Gastrocnemius medialis (tissue), 4 donors: ENCODE data around the gene ZNF653. TPM values are rescaled to one million over a fixed set of nuclear protein-coding genes. Genes with fewer than 3 reads are reported as not detected.

Source experiments
- ATAC-seq, 2 donors: fragments of 150-250 bp; one replicate each; pipeline ENCODE4 v1.9.1; 2016
- DNase-seq, 2 donors: peaks; one replicate each; pipeline ENCODE4 v3.0.0-alpha.2; 2019
- H3K27ac ChIP-seq, 4 donors: fragments of 200-600 bp; sonication (generic); 1 replicate in 1 of 4; 2 replicates in 3 of 4; pipeline ENCODE4 v1.5.1; 2016 to 2018; ENCODE audit warnings: mild to moderate bottlenecking in 2 of 4, moderate library complexity in 1 of 4
- H3K27me3 ChIP-seq, 3 donors: fragments of 200-600 bp; sonication (generic) in 2 of 3; 1 replicate in 1 of 3; 2 replicates in 2 of 3; pipeline versions ENCODE4 v1.5.1 to v1.6.0; 2016 to 2019; ENCODE audit warnings: mild to moderate bottlenecking in 1 of 3, moderate library complexity in 1 of 3
- H3K36me3 ChIP-seq, 2 donors: fragments of 200-600 bp; sonication (generic) in 1 of 2; one replicate each; pipeline ENCODE4 v1.5.1; 2017 to 2018
- H3K4me1 ChIP-seq, 2 donors: fragments of 200-600 bp; sonication (generic) in 1 of 2; one replicate each; pipeline ENCODE4 v1.5.1; 2016 to 2017; ENCODE audit warnings: mild to moderate bottlenecking in 2 of 2
- H3K4me3 ChIP-seq, 4 donors: fragments of 200-600 bp; sonication (generic) in 3 of 4; 1 replicate in 1 of 4; 2 replicates in 3 of 4; pipeline ENCODE4 v1.5.1; 2016 to 2019; ENCODE audit warnings: mild to moderate bottlenecking in 2 of 4
- H3K9me3 ChIP-seq, 3 donors: fragments of 200-600 bp; sonication (generic) in 2 of 3; 1 replicate in 1 of 3; 2 replicates in 2 of 3; pipeline ENCODE4 v1.5.1; 2016 to 2019
- POLR2A ChIP-seq, 2 donors: fragments of 450-650 bp; IDR thresholded peaks; one replicate each; pipeline ENCODE4 v1.6.1; 2017; ENCODE audit warnings: antibody characterized with exemption in 2 of 2, mild to moderate bottlenecking in 2 of 2, moderate library complexity in 2 of 2
- in situ Hi-C, 4 donors: fragments of 200-750 bp; cut with MboI; loops; one replicate each; pipeline versions ENCODE4 v1.15.0 to v1.8.0; 2017; ENCODE audit warnings: low sequenced_read_pairs in 4 of 4
- intact Hi-C: fragments of 100-400 bp; cut with DNase I; formaldehyde crosslinking; loops from one replicate; pipeline ENCODE4 v1.15.1; 2023; ENCODE audit warnings: low total_unique reads
- total RNA-seq, 4 donors: library from RNA; depleted of rRNA; stranded (reverse); fragments of >200 nt; gene quantifications; one replicate each; pipeline versions ENCODE4 v1.1.0 to v1.2.3, GENCODE V29; 2016
- TF ChIP-seq, protein P1 (sequence below), 5 experiments: fragments of 450-650 bp in 3 of 5; fragments of 200-600 bp in 2 of 5; sonication (generic) in 2 of 5; IDR thresholded peaks in 4 of 5; conservative IDR thresholded peaks in 1 of 5; 1 replicate in 4 of 5; 2 replicates in 1 of 5; pipeline ENCODE4 v1.5.1; 2016 to 2019; ENCODE audit warnings: antibody characterized with exemption in 5 of 5, mild to moderate bottlenecking in 3 of 5, moderate library complexity in 3 of 5

ZNF653 gene
- total RNA-seq, 4 donors from 2014 or later = 5.6 to 25.8 (median 10.1) TPM

DNA sequence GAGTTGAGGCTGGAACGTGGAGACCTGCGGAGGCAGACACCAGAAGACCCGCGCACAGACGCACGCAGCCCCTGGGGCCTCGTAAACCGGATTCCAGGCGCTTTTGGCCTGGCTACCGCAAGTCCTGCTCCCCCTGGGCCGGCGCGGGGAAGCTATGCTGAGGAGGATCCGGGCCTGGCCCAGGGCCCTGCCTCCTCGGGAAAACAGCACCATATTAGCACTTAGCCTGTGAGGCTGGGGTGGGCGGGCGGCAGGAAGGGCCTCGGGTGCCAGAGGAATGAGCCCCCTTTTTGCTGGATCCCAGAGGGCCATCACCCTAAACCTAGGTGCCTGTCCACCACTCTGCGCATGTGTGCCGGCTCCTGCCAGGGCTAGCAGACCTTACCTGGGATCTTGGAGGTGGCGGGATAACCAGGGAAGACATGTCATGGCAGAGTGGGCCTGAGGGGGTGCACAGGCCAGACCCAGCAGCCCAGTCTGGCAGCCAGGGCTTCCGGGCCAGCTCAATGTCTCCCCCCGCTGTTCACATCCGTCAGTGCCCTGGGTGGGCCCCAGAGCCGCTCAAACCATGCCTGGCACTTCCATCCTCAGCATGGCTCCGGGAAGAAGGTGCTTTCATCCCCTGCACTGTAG is 46.1 kb upstream of the ZNF653 start:
- H3K4me3 ChIP-seq = no peak overlapping the region
- H3K36me3 ChIP-seq = peaks cover 0 to 28% of the 10 kb centered on the region in 2 donors
- H3K9me3 ChIP-seq = no peaks in the 10 kb centered on the region
- peak overlapping the region; percentile 30 to 73 (median 52) for H3K27ac ChIP-seq
- intact Hi-C loops = no loop called here
- peak in 1 of 2 donors; percentile 18 for ATAC-seq
- H3K27me3 ChIP-seq = no peaks in the 10 kb centered on the region
- peak in 1 of 2 donors; percentile 27 for DNase-seq
- TF ChIP-seq, protein P1, sequence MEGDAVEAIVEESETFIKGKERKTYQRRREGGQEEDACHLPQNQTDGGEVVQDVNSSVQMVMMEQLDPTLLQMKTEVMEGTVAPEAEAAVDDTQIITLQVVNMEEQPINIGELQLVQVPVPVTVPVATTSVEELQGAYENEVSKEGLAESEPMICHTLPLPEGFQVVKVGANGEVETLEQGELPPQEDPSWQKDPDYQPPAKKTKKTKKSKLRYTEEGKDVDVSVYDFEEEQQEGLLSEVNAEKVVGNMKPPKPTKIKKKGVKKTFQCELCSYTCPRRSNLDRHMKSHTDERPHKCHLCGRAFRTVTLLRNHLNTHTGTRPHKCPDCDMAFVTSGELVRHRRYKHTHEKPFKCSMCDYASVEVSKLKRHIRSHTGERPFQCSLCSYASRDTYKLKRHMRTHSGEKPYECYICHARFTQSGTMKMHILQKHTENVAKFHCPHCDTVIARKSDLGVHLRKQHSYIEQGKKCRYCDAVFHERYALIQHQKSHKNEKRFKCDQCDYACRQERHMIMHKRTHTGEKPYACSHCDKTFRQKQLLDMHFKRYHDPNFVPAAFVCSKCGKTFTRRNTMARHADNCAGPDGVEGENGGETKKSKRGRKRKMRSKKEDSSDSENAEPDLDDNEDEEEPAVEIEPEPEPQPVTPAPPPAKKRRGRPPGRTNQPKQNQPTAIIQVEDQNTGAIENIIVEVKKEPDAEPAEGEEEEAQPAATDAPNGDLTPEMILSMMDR (IDR thresholded peaks at IDR 0.05 in 4 of 5, conservative IDR thresholded peaks at IDR 0.05 in 1 of 5) = peak in 1 of 5 experiments; percentile 19
- TF ChIP-seq POLR2A (IDR thresholded peaks at IDR 0.05) = no peak
- H3K4me1 ChIP-seq = no peaks in the 10 kb centered on the region
- in situ Hi-C loops = no loop called here

DNA sequence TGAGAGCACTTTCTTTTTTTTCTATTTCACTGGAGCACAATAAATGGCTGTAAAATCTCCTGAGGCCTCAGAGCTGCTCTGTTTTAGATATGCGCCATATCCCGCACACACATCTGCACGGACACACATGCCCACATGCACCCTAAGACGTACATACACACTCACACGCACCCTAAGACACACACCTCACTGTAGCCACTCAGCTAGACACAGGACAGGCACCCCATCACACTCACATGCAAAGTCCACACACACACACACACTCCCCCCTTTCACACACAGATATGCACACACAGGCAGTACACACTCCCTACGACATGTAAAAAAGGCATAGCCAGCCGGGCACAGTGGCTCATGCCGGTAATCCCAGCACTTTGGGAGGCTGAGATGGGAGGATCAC is 44.6 kb upstream of the ZNF653 start:
- TF ChIP-seq, protein P1 (IDR thresholded peaks at IDR 0.05 in 4 of 5, conservative IDR thresholded peaks at IDR 0.05 in 1 of 5) = no peak
- TF ChIP-seq POLR2A (IDR thresholded peaks at IDR 0.05) = no peak
- in situ Hi-C loops (no loop called here), intact Hi-C loops (no loop called here)
- peaks cover 0 to 28% of the 10 kb centered on the region in 2 donors for H3K36me3 ChIP-seq
- no peak overlapping the region for H3K27ac ChIP-seq
- H3K4me1 ChIP-seq = no peaks in the 10 kb centered on the region
- DNase-seq = no peak
- H3K9me3 ChIP-seq = no peaks in the 10 kb centered on the region
- H3K27me3 ChIP-seq = no peaks in the 10 kb centered on the region
- no peak overlapping the region for H3K4me3 ChIP-seq
- ATAC-seq = no peak

DNA sequence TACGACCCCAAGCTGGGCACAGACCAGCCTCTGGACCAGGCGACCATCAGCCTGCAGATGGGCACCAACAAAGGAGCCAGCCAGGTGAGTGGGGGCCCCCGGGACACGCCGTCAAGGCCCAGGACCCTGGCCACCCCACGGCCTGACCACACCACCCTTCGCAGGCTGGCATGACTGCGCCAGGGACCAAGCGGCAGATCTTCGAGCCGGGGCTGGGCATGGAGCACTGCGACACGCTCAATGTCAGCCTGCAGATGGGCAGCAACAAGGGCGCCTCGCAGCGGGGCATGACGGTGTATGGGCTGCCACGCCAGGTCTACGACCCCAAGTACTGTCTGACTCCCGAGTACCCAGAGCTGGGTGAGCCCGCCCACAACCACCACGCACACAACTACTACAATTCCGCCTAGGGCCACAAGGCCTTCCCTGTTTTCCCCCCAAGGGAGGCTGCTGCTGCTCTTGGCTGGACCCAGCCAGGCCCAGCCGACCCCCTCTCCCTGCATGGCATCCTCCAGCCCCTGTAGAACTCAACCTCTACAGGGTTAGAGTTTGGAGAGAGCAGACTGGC is 43.8 kb upstream of the ZNF653 start:
- in situ Hi-C loops (no loop called here), intact Hi-C loops (no loop called here)
- Histone ChIP-seq H3K27me3 (no peaks in the 10 kb centered on the region), H3K27ac (no peak overlapping the region), H3K9me3 (no peaks in the 10 kb centered on the region), H3K4me1 (no peaks in the 10 kb centered on the region), H3K36me3 (peaks cover 0 to 22% of the 10 kb centered on the region in 2 donors), H3K4me3 (no peak overlapping the region)
- ATAC-seq = no peak
- TF ChIP-seq POLR2A (IDR thresholded peaks at IDR 0.05) = no peak
- TF ChIP-seq, protein P1 (IDR thresholded peaks at IDR 0.05 in 4 of 5, conservative IDR thresholded peaks at IDR 0.05 in 1 of 5) = no peak
- no peak for DNase-seq

DNA sequence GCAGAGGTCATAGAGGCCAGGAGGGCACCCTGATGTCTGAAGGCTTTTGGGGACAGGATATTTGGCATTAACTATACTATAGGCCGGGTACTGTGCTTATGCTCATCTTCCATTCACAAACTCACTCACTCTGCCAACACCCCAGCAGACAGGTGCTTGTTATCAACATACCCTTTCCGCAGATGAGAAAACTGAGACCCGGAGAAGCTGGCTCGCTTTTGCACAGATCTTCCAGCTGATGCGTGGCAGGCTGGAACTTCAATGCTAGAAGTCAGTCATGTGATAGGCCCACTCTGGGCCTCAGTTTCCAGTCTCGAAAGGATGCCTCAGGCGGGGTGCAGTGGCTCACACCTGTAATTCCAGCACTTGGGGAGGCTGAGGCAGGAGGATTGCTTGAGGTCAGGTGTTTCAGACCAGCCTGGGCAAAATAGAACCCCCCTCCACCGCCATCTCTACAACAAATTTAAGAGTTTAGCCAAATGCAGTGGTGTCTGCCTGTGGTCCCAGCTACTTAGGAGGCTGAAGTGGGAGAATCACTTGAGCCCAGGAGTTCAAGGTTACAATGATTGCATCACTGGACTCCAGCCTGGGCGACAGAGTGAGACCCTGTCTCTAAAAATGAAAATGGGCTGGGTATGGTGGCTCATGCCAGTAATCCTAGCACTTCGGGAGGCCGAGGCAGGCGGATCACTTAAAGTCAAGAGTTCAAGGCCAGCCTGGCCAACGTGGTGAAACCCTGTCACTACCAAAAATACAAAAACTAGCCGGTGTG is 42.5 kb upstream of the ZNF653 start:
- in situ Hi-C loops (no loop called here), intact Hi-C loops (no loop called here)
- Histone ChIP-seq H3K9me3 (no peaks in the 10 kb centered on the region), H3K27ac (no peak overlapping the region), H3K36me3 (peaks cover 0 to 9% of the 10 kb centered on the region in 2 donors), H3K4me1 (no peaks in the 10 kb centered on the region), H3K4me3 (no peak overlapping the region), H3K27me3 (no peaks in the 10 kb centered on the region)
- no peak for DNase-seq
- TF ChIP-seq, protein P1 (IDR thresholded peaks at IDR 0.05 in 4 of 5, conservative IDR thresholded peaks at IDR 0.05 in 1 of 5) = no peak
- no peak for TF ChIP-seq POLR2A (IDR thresholded peaks at IDR 0.05)
- ATAC-seq = no peak
